NCI-H146 (cell line): ENCODE measurements around the gene TMEM191C.
"Not testable (repeated sequence)": the region's sequence is repeated elsewhere in the genome, so short reads cannot be mapped to it uniquely, and the experiment has no call there.

ENCODE experiments used
- DNase-seq: peaks from one replicate; lab custom pipeline; 2025; lab: John Stamatoyannopoulos, UW

Gene TMEM191C

GRCh38 chr22:21473664-21474063 lies 6.5 kb downstream of the TMEM191C start:
- DNase-seq, result not testable (repeated sequence)

- DNase-seq, result not testable (repeated sequence)
Measured at GRCh38 chr22:21484039-21484438, 16.9 kb downstream of the TMEM191C start.

- not testable (repeated sequence) for DNase-seq
Measured at GRCh38 chr22:21487723-21488122, 20.5 kb downstream of the TMEM191C start.

GRCh38 chr22:21489149-21489680 lies 22.0 kb downstream of the TMEM191C start:
- not testable (repeated sequence) for DNase-seq

GRCh38 chr22:21490556-21490955 lies 23.4 kb downstream of the TMEM191C start:
- not testable (repeated sequence) for DNase-seq

- not testable (repeated sequence) for DNase-seq
Measured at GRCh38 chr22:21492271-21492670, 25.1 kb downstream of the TMEM191C start.

GRCh38 chr22:21493789-21494782 lies 26.9 kb downstream of the TMEM191C start:
- DNase-seq, result not testable (repeated sequence)

GRCh38 chr22:21497984-21498383 lies 30.8 kb downstream of the TMEM191C start:
- DNase-seq, result not testable (repeated sequence)

GRCh38 chr22:21498489-21498888 lies 31.3 kb downstream of the TMEM191C start:
- DNase-seq, result not testable (repeated sequence)

GRCh38 chr22:21499623-21500506 lies 32.7 kb downstream of the TMEM191C start:
- DNase-seq, result not testable (repeated sequence)

GRCh38 chr22:21510397-21510796 lies 43.2 kb downstream of the TMEM191C start:
- DNase-seq, result not testable (repeated sequence)

- DNase-seq, result not testable (repeated sequence)
Measured at GRCh38 chr22:21512022-21512421, 44.8 kb downstream of the TMEM191C start.

- DNase-seq, result not testable (repeated sequence)
Measured at GRCh38 chr22:21514117-21514516, 46.9 kb downstream of the TMEM191C start.

- DNase-seq, result not testable (repeated sequence)
Measured at GRCh38 chr22:21515234-21515633, 48.0 kb downstream of the TMEM191C start.

GRCh38 chr22:21516522-21516921 lies 49.3 kb downstream of the TMEM191C start:
- not testable (repeated sequence) for DNase-seq

GRCh38 chr22:21516970-21517764 lies 50.0 kb downstream of the TMEM191C start:
- DNase-seq, result not testable (repeated sequence)
